SJSA1 (cell line): ENCODE measurements around the gene RAB5IF. TPM values are rescaled to one million over a fixed set of nuclear protein-coding genes. Genes with fewer than 3 reads are reported as not detected.
"Not testable (repeated sequence)": the region's sequence is repeated elsewhere in the genome, so short reads cannot be mapped to it uniquely, and the experiment has no call there.

Experiments used
- DNase-seq, 2 experiments: peaks; one replicate each; pipeline ENCODE4 v3.0.0-alpha.2; 2015 to 2020; ENCODE audit warnings: low spot score in 2 of 2, low read depth in 1 of 2
- H3K27ac ChIP-seq: fragments of 250-450 bp; sonication (Bioruptor Pico); 2 replicates; pipeline ENCODE4 v1.5.1; 2020; ENCODE audit warnings: mild to moderate bottlenecking, moderate library complexity
- H3K27me3 ChIP-seq: fragments of 250-450 bp; sonication (Bioruptor Pico); replicated peaks from 2 replicates; pipeline ENCODE4 v1.5.1; 2020; ENCODE audit warnings: mild to moderate bottlenecking, moderate library complexity
- H3K36me3 ChIP-seq: fragments of 250-450 bp; sonication (Bioruptor Pico); 2 replicates; pipeline ENCODE4 v1.5.1; 2020; ENCODE audit warnings: mild to moderate bottlenecking
- H3K4me1 ChIP-seq: fragments of 250-450 bp; sonication (Bioruptor Pico); replicated peaks from 2 replicates; pipeline ENCODE4 v1.6.1; 2021; ENCODE audit warnings: mild to moderate bottlenecking
- H3K4me3 ChIP-seq: fragments of 250-450 bp; sonication (Bioruptor Pico); 2 replicates; pipeline ENCODE4 v1.5.1; 2020; ENCODE audit warnings: mild to moderate bottlenecking
- H3K9me3 ChIP-seq: fragments of 250-450 bp; sonication (Bioruptor Pico); replicated peaks from 2 replicates; pipeline ENCODE4 v1.5.1; 2020; ENCODE audit warnings: mild to moderate bottlenecking
- total RNA-seq: library from RNA; depleted of rRNA; stranded (reverse); fragments of >200 nt; shearing (Covaris generic); gene quantifications from 2 replicates; pipeline ENCODE4 v1.2.3, GENCODE V29; 2014

Gene RAB5IF
- total RNA-seq, 1 experiment from 2014 or later = 154 TPM

GRCh38 chr20:36628076-36628475 lies 22.5 kb downstream of the RAB5IF start:
- H3K27me3 ChIP-seq = no peaks in the 10 kb centered on the region
- H3K4me3 ChIP-seq = no peak overlapping the region
- H3K9me3 ChIP-seq = no peaks in the 10 kb centered on the region
- H3K27ac ChIP-seq = no peak overlapping the region
- H3K36me3 ChIP-seq = no peaks in the 10 kb centered on the region
- no peaks in the 10 kb centered on the region for H3K4me1 ChIP-seq
- no peak for DNase-seq

- no peaks in the 10 kb centered on the region for H3K9me3 ChIP-seq
- H3K27ac ChIP-seq = no peak overlapping the region
- no peak overlapping the region for H3K4me3 ChIP-seq
- no peaks in the 10 kb centered on the region for H3K4me1 ChIP-seq
- no peak for DNase-seq
- H3K27me3 ChIP-seq = no peaks in the 10 kb centered on the region
- H3K36me3 ChIP-seq = no peaks in the 10 kb centered on the region
These were observed 24.4 kb downstream of the RAB5IF start for GRCh38 chr20:36629719-36630681.

DNA sequence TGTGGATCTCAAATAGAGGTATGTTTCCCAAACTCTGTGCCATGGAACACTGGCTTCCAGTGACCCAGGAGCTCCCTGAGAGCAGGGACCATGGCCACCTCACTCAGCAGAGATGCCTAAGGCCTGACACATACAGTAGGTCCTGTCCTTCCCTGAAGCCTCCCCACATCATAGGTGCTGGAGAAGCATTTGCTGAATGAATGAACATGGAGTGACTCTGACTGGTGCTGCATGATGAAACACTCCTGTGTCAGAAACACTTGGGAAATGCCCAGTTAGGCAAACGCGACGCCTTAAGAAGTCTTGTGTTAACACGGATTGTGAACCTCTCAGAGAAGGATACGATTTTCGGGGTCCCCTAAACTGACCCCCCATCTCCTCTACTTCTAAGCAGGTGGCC lies 26.1 kb downstream of the RAB5IF start:
- Histone ChIP-seq H3K9me3 (no peaks in the 10 kb centered on the region), H3K27me3 (no peaks in the 10 kb centered on the region), H3K36me3 (no peaks in the 10 kb centered on the region), H3K4me3 (no peak overlapping the region), H3K4me1 (no peaks in the 10 kb centered on the region), H3K27ac (no peak overlapping the region)
- no peak for DNase-seq

- DNase-seq = no peak
- H3K9me3 ChIP-seq = no peaks in the 10 kb centered on the region
- H3K4me3 ChIP-seq = no peak overlapping the region
- H3K27ac ChIP-seq = no peak overlapping the region
- H3K36me3 ChIP-seq = no peaks in the 10 kb centered on the region
- H3K27me3 ChIP-seq = no peaks in the 10 kb centered on the region
- H3K4me1 ChIP-seq = no peaks in the 10 kb centered on the region
These were observed 26.5 kb downstream of the RAB5IF start for GRCh38 chr20:36632147-36632486.

GRCh38 chr20:36632487-36633284 lies 27.1 kb downstream of the RAB5IF start:
- H3K4me1 ChIP-seq = no peaks in the 10 kb centered on the region
- no peaks in the 10 kb centered on the region for H3K36me3 ChIP-seq
- no peak for DNase-seq
- no peaks in the 10 kb centered on the region for H3K9me3 ChIP-seq
- H3K27me3 ChIP-seq = no peaks in the 10 kb centered on the region
- no peak overlapping the region for H3K4me3 ChIP-seq
- H3K27ac ChIP-seq = no peak overlapping the region

DNA sequence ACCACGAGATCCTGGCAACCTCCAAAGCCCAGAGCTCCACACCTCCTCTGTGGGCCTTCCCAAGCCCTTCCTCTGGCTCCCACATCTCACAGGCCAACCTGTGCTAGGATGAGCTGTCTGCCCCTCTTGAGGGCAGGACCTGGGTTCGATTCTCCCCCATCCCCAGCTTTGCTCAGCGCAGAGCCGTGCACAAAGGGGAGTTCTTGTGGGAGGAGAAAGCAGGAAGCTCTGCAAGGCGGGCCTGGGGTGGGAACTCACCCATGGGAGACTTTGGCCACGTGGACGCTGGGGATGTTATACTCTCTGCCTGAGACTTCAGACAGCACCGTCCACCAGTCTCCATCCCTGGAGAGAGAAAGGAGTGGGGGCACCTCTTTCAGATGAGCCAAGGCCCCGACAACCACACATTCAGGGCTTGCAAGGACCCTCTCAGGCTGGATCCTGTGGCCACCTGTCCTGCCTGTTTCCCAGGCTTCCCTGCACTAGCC lies 27.8 kb downstream of the RAB5IF start:
- no peak overlapping the region for H3K4me3 ChIP-seq
- H3K4me1 ChIP-seq = no peaks in the 10 kb centered on the region
- H3K27ac ChIP-seq = no peak overlapping the region
- no peaks in the 10 kb centered on the region for H3K9me3 ChIP-seq
- no peaks in the 10 kb centered on the region for H3K36me3 ChIP-seq
- H3K27me3 ChIP-seq = no peaks in the 10 kb centered on the region
- no peak for DNase-seq

DNA sequence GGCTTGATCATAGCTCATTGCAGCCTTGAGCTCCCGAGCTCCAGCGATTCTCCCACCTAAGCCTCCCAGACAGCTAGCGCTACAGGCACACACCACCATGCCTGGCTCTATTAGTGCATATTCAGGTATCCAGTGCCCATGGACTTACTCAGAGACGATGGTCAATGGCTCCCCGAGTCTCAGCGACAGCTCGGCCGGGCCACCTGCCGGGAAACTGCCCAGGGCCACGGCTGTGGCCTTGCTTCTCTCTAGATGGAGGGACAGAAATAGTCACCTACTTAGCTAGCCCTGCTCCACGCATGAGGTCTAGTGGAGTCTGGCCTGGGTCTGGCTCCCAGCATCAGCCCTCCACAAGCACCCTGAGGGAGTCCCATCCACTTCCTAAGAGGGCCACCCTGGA lies 28.8 kb downstream of the RAB5IF start:
- H3K9me3 ChIP-seq = no peaks in the 10 kb centered on the region

DNA sequence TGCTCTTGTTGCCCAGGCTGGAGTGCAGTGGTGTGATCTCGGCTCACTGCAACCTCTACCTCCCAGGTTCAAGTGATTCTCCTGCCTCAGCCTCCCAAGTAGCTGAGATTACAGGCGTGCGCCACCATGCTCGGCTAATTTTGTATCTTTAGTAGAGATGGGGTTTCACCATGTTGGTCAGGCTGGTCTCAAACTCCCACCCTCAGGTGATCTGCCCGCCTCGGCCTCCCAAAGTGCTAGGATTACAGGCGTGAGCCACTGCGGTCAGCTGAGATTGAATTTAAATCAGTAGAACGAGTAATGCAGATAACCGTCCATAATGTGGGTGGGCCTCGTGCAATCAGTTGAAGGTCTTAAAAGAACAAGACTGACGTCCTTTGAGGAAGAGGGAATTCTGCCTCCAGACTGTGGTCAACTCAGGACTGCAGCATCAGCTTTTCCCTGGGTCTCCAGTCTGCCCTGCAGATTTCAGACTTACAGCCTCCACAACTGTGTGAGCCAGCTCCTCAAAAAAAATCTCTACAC lies 33.4 kb downstream of the RAB5IF start:
- not testable (repeated sequence) for H3K36me3 ChIP-seq, H3K4me1 ChIP-seq, H3K9me3 ChIP-seq, H3K27ac ChIP-seq, H3K27me3 ChIP-seq, DNase-seq, H3K4me3 ChIP-seq

More for the DNA sequence above, 28.8 kb downstream of the RAB5IF start:
- no peaks in the 10 kb centered on the region for H3K27me3 ChIP-seq
- no peak overlapping the region for H3K4me3 ChIP-seq
- no peaks in the 10 kb centered on the region for H3K4me1 ChIP-seq
- no peaks in the 10 kb centered on the region for H3K36me3 ChIP-seq
- DNase-seq = no peak
- H3K27ac ChIP-seq = no peak overlapping the region

- H3K27me3 ChIP-seq = no peaks in the 10 kb centered on the region
- H3K27ac ChIP-seq = no peak overlapping the region
- H3K4me3 ChIP-seq = no peak overlapping the region
- no peaks in the 10 kb centered on the region for H3K9me3 ChIP-seq
- no peak for DNase-seq
- no peaks in the 10 kb centered on the region for H3K4me1 ChIP-seq
- no peaks in the 10 kb centered on the region for H3K36me3 ChIP-seq
These were observed 35.9 kb downstream of the RAB5IF start for GRCh38 chr20:36641506-36641843.

DNA sequence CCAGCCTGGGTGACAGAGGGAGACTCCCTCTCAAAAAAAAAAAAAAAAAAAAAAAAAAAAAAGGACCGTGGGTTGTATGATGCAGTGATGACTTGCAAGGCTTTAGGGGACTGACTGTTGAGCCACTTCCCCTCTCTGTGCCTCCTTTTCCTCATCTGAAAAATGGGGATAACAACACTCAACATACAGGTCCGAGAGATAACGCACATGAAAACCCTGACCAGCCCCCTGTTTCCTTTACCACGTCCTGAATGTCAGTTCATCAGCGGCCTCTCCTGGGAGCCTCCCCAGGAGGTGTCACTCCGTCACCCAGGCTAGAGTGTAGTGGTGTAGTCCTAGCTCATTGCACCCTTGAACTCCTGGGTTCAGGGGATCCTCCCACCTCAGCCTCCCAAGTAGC lies 36.6 kb downstream of the RAB5IF start:
- Histone ChIP-seq H3K27ac (no peak overlapping the region), H3K4me3 (no peak overlapping the region), H3K4me1 (no peaks in the 10 kb centered on the region), H3K27me3 (no peaks in the 10 kb centered on the region), H3K9me3 (no peaks in the 10 kb centered on the region), H3K36me3 (no peaks in the 10 kb centered on the region)
- DNase-seq = no peak

DNA sequence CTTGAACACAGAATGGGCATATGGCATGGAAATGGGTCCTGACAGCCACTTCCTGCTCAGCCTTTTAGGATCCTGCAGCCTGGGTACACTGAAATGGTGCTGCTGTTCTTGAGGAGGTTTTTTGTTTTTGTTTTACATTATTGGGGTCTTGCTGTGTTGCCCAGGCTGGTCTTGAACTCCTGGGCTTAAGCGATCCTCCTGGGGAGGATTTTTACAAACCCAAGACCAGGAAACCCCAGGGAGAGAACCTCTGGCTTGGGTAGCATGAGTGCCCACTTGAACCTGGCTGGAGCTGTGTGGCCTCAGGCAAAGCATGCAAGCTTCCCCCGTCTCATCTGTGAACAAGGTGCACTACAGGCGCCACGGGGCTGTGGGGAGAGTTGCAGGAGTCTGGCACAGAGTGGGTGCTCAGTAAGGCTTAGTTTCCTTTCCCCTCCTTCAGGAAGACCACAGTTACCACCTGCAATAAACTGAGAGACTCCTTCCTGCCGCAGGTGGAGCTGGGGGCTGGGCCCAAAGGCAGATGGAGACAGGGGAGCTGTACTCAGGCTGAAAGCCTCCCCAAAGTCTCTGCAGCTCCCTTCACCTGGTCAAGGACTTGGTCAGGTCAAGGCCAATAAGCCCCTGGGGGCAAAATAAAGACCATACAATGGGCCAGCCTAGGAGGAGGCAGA lies 38.6 kb downstream of the RAB5IF start:
- no peaks in the 10 kb centered on the region for H3K27me3 ChIP-seq
- H3K36me3 ChIP-seq = no peaks in the 10 kb centered on the region
- no peaks in the 10 kb centered on the region for H3K9me3 ChIP-seq
- H3K27ac ChIP-seq = no peak overlapping the region
- DNase-seq = no peak
- H3K4me1 ChIP-seq = no peaks in the 10 kb centered on the region
- H3K4me3 ChIP-seq = no peak overlapping the region

DNA sequence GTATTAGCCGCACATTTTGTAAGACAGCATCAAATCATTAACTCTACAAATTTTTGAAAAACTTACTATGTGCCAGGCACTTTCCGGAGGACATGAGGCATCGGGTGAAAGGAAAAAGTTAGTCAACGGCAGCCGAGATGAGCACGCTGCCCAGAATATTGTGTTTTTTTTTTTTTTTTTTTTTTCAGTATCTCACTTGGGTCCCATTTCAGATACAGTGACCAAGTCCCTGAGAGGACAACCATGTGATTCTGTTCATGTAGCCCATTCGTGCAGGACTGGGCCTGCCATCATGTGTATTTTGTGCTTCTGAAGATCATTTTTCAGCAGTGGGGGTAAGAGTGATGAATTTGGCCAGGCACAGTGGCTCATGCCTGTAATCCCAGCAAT lies 39.1 kb downstream of the RAB5IF start:
- H3K9me3 ChIP-seq = no peaks in the 10 kb centered on the region
- no peak for DNase-seq

GRCh38 chr20:36645353-36645752 lies 39.8 kb downstream of the RAB5IF start:
- Histone ChIP-seq H3K4me1 (no peaks in the 10 kb centered on the region), H3K9me3 (no peaks in the 10 kb centered on the region), H3K36me3 (no peaks in the 10 kb centered on the region), H3K27ac (no peak overlapping the region), H3K27me3 (no peaks in the 10 kb centered on the region), H3K4me3 (no peak overlapping the region)
- no peak for DNase-seq

More for the DNA sequence above, 39.1 kb downstream of the RAB5IF start:
- Histone ChIP-seq H3K36me3 (no peaks in the 10 kb centered on the region), H3K4me3 (no peak overlapping the region), H3K27ac (no peak overlapping the region), H3K4me1 (no peaks in the 10 kb centered on the region), H3K27me3 (no peaks in the 10 kb centered on the region)
